ENCODE data around the gene MARCHF9.
A peak's percentile ranks its signal among the peaks of the same experiment; 100 is the strongest.

The MARCHF9 gene

GRCh38 chr12:57756406-57757341 is 1.8 kb downstream of the MARCHF9 start:
- DNase-seq = peak; percentile 74

GRCh38 chr12:57757771-57758170 is 2.9 kb downstream of the MARCHF9 start:
- DNase-seq = peak; percentile 15

DNA sequence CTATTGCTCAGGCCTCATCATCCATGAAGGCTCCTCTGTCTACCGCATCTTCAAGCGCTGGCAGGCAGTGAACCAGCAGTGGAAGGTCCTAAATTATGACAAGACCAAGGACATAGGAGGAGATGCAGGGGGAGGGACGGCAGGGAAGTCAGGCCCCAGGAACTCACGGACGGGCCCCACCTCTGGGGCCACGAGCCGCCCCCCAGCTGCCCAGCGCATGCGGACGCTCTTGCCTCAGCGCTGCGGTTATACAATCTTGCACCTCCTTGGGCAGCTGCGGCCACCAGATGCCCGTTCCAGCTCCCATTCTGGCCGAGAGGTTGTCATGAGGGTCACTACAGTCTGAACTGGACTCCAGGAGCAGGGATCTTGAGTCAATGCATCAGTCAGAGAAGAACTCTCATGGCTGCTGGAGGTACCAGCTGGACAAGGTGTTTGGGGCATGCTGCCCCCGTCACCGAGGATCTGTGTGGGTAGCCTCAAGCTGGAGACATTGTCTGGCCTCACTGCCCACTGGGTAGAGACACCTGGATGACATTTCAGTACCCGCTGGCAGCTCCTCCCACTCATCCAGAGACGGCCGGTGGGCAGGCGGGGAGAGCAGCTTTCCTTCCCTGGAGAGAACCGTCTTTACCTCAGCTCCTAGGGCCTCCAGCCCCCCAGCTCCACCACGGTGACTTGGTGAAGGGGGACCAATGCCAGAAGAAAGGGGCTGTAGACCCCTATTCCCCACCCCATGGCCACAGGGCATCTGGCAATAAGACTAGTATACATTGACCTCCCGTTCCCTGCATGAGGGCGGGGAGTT is 3.9 kb downstream of the MARCHF9 start:
- DNase-seq = no peak

- DNase-seq = no peak
These were observed 4.6 kb downstream of the MARCHF9 start for GRCh38 chr12:57759360-57759980.

- no peak for DNase-seq
These were observed 5.6 kb downstream of the MARCHF9 start for GRCh38 chr12:57760347-57760982.

DNA sequence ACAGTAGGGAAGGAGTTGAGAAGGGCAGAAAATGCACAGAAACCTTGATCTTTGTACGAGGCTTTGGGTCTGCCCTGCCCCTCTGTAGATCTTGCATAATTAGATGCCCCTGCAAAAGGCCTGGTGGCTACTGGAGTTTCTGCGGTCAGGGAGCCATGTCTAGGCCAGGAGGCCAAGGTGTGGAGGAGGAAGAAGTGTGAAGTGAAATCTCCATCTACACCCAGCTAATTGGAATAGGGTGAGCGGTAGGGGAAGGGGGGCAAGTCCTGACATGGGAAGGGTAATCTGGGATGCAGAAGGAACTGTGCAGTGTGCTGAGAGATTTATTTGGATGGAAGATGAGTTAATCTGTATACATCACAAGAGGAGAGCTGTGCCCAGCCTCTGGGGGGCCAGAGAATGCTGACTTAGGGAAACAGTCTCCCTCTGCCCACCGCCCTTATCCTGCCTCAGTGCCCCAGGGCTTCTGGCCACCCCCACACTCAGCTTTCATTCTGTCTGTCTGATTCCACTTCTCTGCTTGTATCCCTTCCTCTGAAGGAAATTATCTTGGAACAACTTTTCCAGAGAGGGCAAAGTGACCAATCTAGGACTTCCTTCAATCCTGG is 6.6 kb downstream of the MARCHF9 start:
- no peak for DNase-seq

DNA sequence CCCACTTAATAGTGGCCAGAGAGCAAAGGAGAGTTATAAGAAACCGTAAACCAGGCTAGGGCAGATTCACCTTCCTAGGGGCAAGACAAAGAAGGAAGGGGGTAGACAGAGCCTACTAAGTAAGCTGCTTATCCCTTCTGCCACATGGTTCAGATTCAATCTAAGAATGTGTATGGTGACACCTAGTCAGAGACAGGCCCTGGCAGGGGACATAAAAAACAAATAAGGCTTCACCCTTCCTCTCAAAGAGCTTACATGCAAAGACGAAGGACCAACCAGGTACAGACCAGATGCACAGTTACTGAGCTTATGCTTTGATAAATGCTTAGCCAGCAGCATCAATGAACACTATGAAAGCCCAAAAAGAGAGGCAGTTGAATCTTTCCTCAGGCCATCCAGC is 7.6 kb downstream of the MARCHF9 start:
- no peak for DNase-seq

- DNase-seq = no peak
These were observed 9.2 kb downstream of the MARCHF9 start for GRCh38 chr12:57763881-57764661.

DNA sequence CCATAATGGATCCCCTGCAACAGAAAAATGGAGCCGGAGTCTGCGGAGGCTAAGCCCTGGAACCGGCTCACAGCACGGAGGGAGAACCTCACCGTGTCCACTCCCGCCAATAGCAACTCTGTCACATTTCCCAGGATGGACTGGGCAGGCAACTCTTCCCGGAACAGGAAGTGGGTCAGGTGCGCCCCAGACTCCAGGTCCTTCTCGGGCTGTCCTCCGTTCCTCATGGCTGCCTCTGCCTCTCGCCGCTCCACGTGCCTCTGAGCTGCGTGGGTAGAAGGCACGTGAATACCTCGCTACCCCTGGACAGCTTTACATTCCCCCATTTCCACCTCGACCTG is 9.7 kb downstream of the MARCHF9 start:
- DNase-seq = no peak

DNA sequence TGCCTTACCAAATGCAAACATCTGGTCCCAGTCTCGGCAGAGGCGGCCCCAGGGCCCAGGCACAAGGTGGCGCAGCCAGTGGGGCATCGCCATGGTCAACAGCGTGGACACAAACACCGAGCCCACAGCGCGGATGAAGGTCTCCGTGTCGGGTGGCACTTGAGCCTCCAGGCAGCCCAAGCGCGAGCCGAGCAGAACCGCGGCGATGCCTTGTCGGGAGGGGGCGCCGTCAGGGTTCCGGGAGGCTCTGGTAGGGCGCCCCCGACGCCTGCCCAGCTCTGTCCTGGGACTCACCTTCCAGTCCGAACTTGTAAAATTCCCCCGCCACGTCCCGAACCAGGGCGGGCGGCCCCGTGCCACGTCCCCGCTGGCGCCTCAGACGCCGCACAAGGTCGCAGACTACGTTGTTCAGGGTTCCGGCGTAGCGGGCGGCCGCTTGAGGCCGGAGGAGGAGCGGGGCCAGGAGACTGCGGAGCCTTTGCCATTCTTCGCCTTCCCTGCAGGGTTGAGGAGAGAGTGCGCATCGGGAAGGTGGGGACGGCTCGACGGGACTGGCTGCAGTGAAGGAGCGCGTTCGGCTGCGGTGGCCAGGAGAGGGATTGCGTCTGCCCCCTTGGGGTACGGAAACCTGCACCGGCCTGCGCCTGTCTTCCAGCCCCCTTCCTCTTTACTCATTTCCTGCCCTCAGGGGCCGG is 10.2 kb downstream of the MARCHF9 start:
- peak; percentile 68 for DNase-seq

GRCh38 chr12:57765698-57766463 is 11.0 kb downstream of the MARCHF9 start:
- DNase-seq = peak; percentile 31

DNA sequence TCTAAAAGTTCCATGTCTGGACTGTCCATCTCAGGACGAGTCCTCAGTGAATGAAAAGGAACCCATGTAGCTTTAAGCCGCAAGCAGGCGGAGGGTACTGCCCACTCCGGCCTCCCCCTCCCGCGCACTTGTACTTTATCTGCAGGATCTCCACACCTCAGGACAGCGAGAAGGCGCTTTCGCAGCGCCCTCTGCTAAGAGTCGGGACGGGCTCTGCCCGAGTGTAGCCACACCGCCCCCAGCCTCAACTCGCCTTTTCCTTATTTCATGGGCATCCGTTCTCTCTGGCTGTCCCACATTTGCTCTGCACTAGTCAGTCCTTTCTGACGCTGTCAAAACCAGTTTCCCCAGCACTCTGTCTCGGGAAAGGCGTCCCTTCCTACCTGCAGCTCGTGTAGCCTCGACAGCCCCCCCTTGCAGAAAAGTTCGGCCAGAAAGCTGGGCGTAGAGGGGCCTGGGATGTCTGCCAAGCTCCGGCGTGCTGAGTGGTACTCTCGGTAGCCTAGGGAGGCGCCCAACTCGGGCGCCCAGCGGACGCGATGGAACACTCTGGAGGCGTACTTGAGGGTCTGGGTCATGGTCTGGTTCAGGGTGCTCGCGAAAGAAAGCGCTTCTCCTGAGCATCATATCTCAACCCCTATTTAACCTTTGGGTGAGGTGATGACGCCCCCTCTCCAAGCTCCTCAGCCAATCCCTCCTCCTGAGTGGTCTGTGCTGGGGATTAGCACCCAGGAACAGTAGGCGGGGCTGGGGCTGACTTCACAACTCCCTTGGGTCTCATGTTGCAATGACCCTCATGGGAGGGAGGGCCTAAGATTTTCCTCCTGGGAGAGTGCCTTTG is 11.8 kb downstream of the MARCHF9 start, which contains the start of gene CYP27B1:
Gene CYP27B1, minus strand, starts transcription at position 615 of the 841 bp plus-strand sequence. Its CDS starts 37 bp downstream, at position 578.
- no peak for DNase-seq

DNA sequence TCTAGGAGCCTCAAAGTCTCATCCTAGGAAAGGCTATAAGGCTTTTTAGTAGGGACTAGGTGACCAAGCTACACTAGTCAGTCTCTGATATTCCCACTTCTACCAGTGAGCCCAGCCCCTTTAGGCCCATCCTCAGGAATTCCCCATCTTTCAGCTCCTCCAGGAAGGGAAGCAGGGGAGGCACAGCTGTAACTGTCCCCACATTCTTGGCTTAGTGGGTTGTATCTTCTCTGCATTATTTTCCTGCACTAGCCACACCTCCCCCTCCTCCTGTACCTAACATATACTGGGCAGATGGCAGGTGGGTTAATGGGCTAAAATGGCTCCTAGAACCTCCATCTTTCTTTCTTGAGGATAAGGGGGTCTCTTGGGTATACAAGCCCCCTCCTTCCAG is 12.4 kb downstream of the MARCHF9 start:
- no peak for DNase-seq

DNA sequence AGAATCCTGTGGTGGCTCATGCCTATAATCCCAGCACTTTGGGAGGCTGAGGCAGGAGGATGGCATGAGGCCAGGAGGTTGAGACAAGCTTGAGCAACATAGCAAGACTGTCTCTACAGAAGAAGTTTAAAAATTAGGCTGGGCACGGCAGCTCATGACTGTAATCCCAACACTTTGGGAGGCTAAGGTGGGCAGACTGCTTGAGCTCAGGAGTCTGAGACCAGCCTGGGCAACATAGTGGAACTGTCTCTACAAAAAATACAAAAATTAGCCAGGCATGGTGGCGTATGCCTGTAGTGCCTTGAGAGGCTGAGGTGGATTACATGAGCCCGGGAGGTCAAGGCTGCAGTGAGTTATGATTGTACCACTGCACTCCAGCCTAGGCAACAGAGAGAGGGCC is 13.0 kb downstream of the MARCHF9 start:
- DNase-seq = no peak

DNA sequence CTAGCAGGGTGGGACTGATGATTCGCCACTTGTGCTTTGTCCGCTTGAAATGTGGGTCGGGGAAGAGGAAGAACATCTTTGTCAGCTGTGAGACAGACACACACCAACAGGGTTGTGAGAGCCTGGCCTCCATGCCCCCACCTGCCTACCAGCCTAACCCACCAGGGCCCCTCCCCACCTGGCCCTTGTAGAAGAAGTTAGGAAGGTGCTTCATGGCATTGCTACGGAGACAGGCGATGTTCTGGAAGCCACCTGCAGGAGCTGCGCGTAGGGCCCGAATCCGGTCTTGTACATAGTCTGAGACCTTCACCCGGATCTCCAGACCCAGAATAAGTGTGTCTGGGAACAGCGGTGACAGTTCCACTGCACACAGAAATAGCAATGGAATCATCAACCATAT is 14.7 kb downstream of the MARCHF9 start:
- no peak for DNase-seq

- DNase-seq = no peak
These were observed 15.8 kb downstream of the MARCHF9 start for GRCh38 chr12:57770734-57771133.

DNA sequence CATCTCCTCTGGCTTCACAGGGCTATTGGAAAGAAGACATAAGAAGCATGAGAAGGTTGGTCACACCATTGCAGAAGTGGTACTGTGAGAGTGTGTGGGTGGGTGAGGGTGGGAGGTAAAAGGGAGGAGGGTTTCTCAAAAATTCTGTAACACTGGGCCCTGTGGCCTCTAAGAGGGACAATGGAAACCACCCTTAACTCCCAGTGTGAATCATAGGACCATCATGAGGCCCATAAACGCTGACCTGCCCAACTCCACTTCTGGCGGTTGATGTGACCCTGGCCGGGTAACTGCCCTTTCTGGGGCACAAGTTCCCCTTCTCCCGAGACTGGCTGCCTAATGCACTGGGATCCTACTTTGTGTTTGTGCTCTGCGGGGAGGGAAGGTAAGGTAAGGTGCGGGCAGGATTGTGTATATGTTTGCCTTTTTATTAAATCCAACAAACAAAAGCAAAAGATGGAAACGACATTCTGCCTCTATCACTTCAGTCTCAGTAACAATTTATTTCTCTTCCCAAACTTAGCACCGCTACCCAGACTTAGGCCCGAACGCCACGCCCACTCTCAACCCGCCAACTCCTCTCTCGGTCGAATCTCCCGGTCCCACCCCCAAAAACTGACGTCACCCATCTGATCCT is 16.5 kb downstream of the MARCHF9 start:
- no peak for DNase-seq

DNA sequence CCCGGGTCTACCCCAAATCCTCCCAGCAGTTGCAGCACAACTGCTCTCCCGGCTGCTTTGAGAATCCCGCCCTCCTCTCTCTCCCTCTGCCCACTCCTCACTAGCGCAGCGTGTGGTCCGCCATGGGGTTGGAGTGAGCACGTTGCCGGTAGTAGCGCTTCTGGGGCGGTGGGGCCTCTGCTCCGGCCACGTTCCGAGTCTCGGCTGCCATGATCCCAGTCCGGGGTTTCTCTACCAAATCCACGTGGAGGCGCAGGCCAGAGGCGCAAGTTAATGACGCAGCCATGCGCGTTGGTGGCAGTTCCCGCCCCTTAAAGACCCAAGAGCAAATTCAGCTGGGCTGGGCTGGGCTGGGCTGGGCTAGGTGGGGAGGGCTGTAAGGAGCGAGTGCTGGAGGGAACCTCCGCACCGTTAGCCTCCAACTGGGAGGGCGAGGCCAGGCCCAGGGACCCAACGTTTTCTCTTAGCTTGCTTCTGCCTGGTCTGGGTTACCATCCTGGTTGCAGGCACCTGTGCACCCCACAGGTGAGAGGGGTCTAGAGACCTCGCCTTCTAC is 17.0 kb downstream of the MARCHF9 start, which contains the start of gene METTL1:
Gene METTL1, minus strand, starts transcription at position 233 of the 556 bp plus-strand sequence. Its CDS starts 22 bp downstream, at position 211.
- peak; percentile 89 for DNase-seq

Data from activated T-cell treated with anti-CD3 and anti-CD28 coated beads, Interleukin-2, amount 50 U/mL, for 1 hour (primary cell).